Heart left ventricle (tissue), 13 donors: ENCODE results near the gene STAG1.

Source experiments
- CTCF ChIP-seq, 12 donors: fragments of 200-600 bp; sonication (generic) in 4 of 12; IDR thresholded peaks; one replicate each; pipeline versions ENCODE4 v1.5.0 to v1.8.0; 2018 to 2022; ENCODE audit warnings: antibody characterized with exemption in 12 of 12, mild to moderate bottlenecking in 5 of 12
- POLR2A ChIP-seq, 2 donors: fragments of 450-650 bp; IDR thresholded peaks; one replicate each; pipeline ENCODE4 v1.6.1; 2017; ENCODE audit warnings: antibody characterized with exemption in 2 of 2, mild to moderate bottlenecking in 2 of 2, moderate library complexity in 2 of 2
- donor health status: ischemic (EF 13 %, LVEDD 7.1; RV severe dilation, severe dysfunction).
- donor health status: DM: no; HTN: yes; CAD: no.
- donor health status: DM: no; HTN: no; CAD: no.
- donor health status: ischemic (EF 25% LVEDD 6.9; RV normal size, moderate dysfunction).
- donor health status: ischemic (EF 25% LVEDD 5.7; RV mildly dilated, moderate dysfunction).
- donor health status: ischemic (EF 35%, LVEDD 5.7; RV mildly dilated, moderate dysfunction).
- donor health status: nonischemic (EF 11% LVEDD 7.7; RV severe dilation, severe dysfunction).
- donor health status: DM: yes; HTN: yes; CAD: no.
- donor health status: PGD.
- donor health status: ischemic (EF 29% LVEDD 5.4; RV normal size, mild dysfunction).
- donor health status: nonischemic (EF 23%, LVEDD 6.1; RV moderate dilation, normal function).

GRCh38 chr3:136682740-136683312, 69.4 kb downstream of the STAG1 start:
- TF ChIP-seq POLR2A (IDR thresholded peaks at IDR 0.05) (no peak), CTCF (IDR thresholded peaks at IDR 0.05) (no peak)
